Parathyroid adenoma (tissue), 2 donors: Measurements from ENCODE around the gene ANK3.

ENCODE experiments used
- H2AFZ ChIP-seq: fragments of 300-600 bp; sonication (generic); one replicate; pipeline ENCODE4 v1.7.0; 2017; ENCODE audit warnings: antibody characterized with exemption, mild to moderate bottlenecking
- H3K27ac ChIP-seq: fragments of 300-600 bp; sonication (generic); one replicate; pipeline ENCODE4 v1.7.0; 2017
- H3K27me3 ChIP-seq: fragments of 300-600 bp; sonication (generic); one replicate; pipeline ENCODE4 v1.7.0; 2017; ENCODE audit warnings: low read length; ENCODE audit not compliant: control insufficient read depth, insufficient read depth
- H3K36me3 ChIP-seq: fragments of 300-600 bp; sonication (generic); one replicate; pipeline ENCODE4 v1.7.0; 2017; ENCODE audit warnings: low read length; ENCODE audit not compliant: control insufficient read depth, insufficient read depth
- H3K4me1 ChIP-seq: fragments of 300-600 bp; sonication (generic); one replicate; pipeline ENCODE4 v1.7.0; 2017; ENCODE audit warnings: control low read depth
- H3K4me2 ChIP-seq: fragments of 300-600 bp; sonication (generic); one replicate; pipeline ENCODE4 v1.7.0; 2017; ENCODE audit warnings: low read length
- H3K4me3 ChIP-seq: fragments of 300-600 bp; sonication (generic); one replicate; pipeline ENCODE4 v1.7.0; 2017; ENCODE audit warnings: low read depth, low read length
- H3K79me2 ChIP-seq: fragments of 300-600 bp; sonication (generic); one replicate; pipeline ENCODE4 v1.7.0; 2017; ENCODE audit warnings: control low read depth
- H3K9ac ChIP-seq: fragments of 300-600 bp; sonication (generic); one replicate; pipeline ENCODE4 v1.7.0; 2017; ENCODE audit warnings: mild to moderate bottlenecking
- H3K9me3 ChIP-seq: fragments of 300-600 bp; sonication (generic); one replicate; pipeline ENCODE4 v1.7.0; 2017; ENCODE audit warnings: low read length; ENCODE audit not compliant: control insufficient read depth
- TF ChIP-seq, protein P1 (sequence below): fragments of 300-600 bp; sonication (generic); IDR thresholded peaks from one replicate; pipeline ENCODE4 v1.7.0; 2017; ENCODE audit warnings: antibody characterized with exemption, mild to moderate bottlenecking
- donor health status: primary hyperparathyroidism.

ANK3 gene

DNA sequence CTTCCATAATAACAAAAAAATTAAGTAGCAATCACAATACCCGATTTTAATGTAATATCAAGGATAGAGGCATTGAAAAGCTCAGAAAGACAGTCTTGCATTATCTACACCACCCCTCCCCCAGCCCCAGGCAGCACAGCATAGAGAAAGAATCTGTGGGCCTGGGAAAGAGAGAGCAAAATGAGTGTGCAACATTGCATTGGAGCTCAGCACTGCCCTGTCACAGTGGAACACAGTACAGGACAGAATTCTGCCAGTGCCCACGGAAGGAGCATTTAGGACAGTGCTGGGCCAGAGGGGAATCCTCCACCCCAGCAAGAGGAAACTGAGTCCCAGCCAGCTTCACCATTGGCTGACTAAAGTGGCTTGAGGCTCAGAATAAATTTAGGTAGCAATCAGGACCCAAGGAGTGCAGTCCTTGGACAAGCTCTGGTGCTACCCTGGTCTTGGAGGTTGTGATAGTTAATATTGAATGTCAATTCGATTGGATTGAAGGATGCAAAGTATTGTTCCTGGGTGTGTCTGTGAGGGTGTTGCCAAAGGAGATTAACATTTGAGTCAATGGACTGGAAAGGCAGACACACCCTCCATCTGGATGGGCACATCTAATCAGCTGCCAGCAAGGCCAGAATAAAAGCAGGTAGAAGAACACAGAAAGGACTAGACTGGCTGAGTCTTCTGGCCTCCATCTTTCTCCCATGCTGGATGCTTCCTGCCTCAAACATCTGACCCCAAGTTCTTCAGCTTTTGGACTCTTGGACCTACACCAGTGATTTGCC is 234.4 kb downstream of the ANK3 start:
- TF ChIP-seq, protein P1, sequence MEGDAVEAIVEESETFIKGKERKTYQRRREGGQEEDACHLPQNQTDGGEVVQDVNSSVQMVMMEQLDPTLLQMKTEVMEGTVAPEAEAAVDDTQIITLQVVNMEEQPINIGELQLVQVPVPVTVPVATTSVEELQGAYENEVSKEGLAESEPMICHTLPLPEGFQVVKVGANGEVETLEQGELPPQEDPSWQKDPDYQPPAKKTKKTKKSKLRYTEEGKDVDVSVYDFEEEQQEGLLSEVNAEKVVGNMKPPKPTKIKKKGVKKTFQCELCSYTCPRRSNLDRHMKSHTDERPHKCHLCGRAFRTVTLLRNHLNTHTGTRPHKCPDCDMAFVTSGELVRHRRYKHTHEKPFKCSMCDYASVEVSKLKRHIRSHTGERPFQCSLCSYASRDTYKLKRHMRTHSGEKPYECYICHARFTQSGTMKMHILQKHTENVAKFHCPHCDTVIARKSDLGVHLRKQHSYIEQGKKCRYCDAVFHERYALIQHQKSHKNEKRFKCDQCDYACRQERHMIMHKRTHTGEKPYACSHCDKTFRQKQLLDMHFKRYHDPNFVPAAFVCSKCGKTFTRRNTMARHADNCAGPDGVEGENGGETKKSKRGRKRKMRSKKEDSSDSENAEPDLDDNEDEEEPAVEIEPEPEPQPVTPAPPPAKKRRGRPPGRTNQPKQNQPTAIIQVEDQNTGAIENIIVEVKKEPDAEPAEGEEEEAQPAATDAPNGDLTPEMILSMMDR = no peak
- no peak overlapping the region for H3K4me3 ChIP-seq
- no peak overlapping the region for H3K9ac ChIP-seq
- H3K27ac ChIP-seq = no peak overlapping the region
- H2AFZ ChIP-seq = no peak overlapping the region
- peaks cover 13% of the 10 kb centered on the region for H3K4me1 ChIP-seq
- peaks cover 20% of the 10 kb centered on the region for H3K79me2 ChIP-seq
- no peaks in the 10 kb centered on the region for H3K9me3 ChIP-seq
- no peak overlapping the region for H3K4me2 ChIP-seq
- H3K36me3 ChIP-seq = no peaks in the 10 kb centered on the region
- no peaks in the 10 kb centered on the region for H3K27me3 ChIP-seq

DNA sequence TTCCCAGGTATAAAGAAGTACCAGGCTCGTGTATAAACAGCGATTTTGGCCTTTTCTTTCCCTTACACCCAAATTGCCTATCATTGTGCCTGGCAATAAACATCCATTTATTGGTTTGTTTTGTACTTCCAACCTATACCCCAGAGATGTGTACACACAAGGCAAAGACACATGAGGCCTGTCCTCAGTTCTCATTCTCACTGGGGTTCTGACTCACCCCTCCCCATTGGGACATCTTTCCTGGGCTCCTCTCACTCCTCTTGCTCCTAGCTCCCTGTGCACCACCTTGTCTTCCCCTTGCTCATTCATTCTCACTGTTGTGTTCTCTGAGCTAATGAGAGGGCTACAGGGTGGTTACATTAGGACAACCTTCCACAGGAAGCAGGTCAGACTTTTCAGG is 240.7 kb downstream of the ANK3 start:
- no peak overlapping the region for H3K4me3 ChIP-seq
- TF ChIP-seq, protein P1 = no peak
- H3K27ac ChIP-seq = peak overlapping the region; percentile 61
- H3K4me2 ChIP-seq = no peak overlapping the region
- no peaks in the 10 kb centered on the region for H3K9me3 ChIP-seq
- H3K36me3 ChIP-seq = no peaks in the 10 kb centered on the region
- H2AFZ ChIP-seq = peak overlapping the region; percentile 3
- H3K79me2 ChIP-seq = peaks cover 12% of the 10 kb centered on the region
- H3K9ac ChIP-seq = no peak overlapping the region
- H3K4me1 ChIP-seq = peaks cover 29% of the 10 kb centered on the region
- H3K27me3 ChIP-seq = no peaks in the 10 kb centered on the region

GRCh38 chr10:60148266-60148840 is 241.3 kb downstream of the ANK3 start:
- Histone ChIP-seq H3K36me3 (no peaks in the 10 kb centered on the region), H3K79me2 (peaks cover 14% of the 10 kb centered on the region), H3K9ac (no peak overlapping the region), H3K4me1 (peaks cover 22% of the 10 kb centered on the region), H3K27ac (peak overlapping the region; percentile 61), H2AFZ (peak overlapping the region; percentile 3), H3K9me3 (no peaks in the 10 kb centered on the region), H3K4me2 (peak overlapping the region; percentile 24), H3K4me3 (peak overlapping the region; percentile 22), H3K27me3 (no peaks in the 10 kb centered on the region)
- TF ChIP-seq, protein P1 = no peak

DNA sequence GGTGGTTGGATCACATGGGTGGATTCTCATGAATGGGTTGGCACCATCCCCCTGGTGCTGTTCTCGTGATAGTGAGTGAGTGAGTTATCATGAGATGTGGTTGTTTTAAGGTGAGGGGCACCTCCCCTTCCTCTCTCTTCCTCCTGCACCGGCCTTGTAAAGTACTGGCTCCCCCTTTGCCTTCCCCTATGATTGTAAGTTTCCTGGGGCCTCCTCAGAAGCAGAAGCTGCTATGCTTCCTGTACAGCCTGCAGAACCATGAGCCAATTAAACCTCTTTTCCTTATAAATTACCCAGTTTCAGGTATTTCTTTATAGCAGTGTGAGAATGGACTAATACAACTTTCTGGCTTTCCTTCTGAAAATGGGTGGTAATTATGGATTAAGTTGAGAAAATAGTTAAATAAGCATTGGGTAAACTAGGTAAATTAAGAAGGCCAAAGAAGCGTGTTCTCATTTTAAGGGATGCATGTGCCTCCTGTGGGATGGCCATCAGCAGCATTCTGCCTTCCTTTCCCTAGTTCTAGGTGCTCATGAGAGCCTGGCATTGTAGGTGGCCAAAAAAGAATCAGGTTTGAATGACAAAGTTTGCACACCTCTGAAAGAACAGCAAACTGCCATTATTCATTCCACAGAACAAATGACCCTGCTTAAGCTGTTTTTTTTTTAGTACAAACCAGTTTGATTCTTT is 242.0 kb downstream of the ANK3 start:
- no peaks in the 10 kb centered on the region for H3K9me3 ChIP-seq
- H2AFZ ChIP-seq = peak overlapping the region; percentile 1
- no peak overlapping the region for H3K9ac ChIP-seq
- H3K27ac ChIP-seq = peak overlapping the region; percentile 61
- no peaks in the 10 kb centered on the region for H3K27me3 ChIP-seq
- H3K36me3 ChIP-seq = no peaks in the 10 kb centered on the region
- peak overlapping the region; percentile 24 for H3K4me2 ChIP-seq
- H3K4me1 ChIP-seq = peaks cover 21% of the 10 kb centered on the region
- TF ChIP-seq, protein P1 = no peak
- no peak overlapping the region for H3K4me3 ChIP-seq
- H3K79me2 ChIP-seq = peaks cover 10% of the 10 kb centered on the region
